RWPE1 (cell line): ENCODE results near the gene SEMA6A.

ENCODE experiments used
- CTCF ChIA-PET: fragments of 350-600 bp; sonication (Branson Sonifier 250); formaldehyde crosslinking; extraction: SDS; loops from one replicate; lab custom pipeline; 2021; lab: Yijun Ruan, JAX
- POLR2A ChIA-PET: fragments of 400-600 bp; formaldehyde crosslinking; extraction: SDS; loops from one replicate; lab custom pipeline; 2020; ENCODE audit warnings: antibody characterized with exemption; ENCODE audit not compliant: low non-redundant PET; lab: Yijun Ruan, JAX
- DNase-seq: peaks from one replicate; pipeline ENCODE4 v3.0.0; 2012; ENCODE audit warnings: low spot score
- H3K27ac ChIP-seq: fragments of 450-650 bp; 2 replicates; pipeline ENCODE4 v1.5.1; 2017
- CTCF ChIP-seq: fragments of 450-650 bp; conservative IDR thresholded peaks from 2 replicates; pipeline ENCODE4 v1.5.1; 2017; ENCODE audit warnings: low read depth, mild to moderate bottlenecking

SEMA6A gene

GRCh38 chr5:116452774-116453368, 121.8 kb downstream of the SEMA6A start:
- H3K27ac ChIP-seq = no peak overlapping the region
- TF ChIP-seq CTCF = no peak
- POLR2A ChIA-PET = no interaction called here
- DNase-seq = no peak
- CTCF ChIA-PET = no interaction called here

GRCh38 chr5:116451905-116452450, 122.6 kb downstream of the SEMA6A start:
- POLR2A ChIA-PET = no interaction called here
- no peak for TF ChIP-seq CTCF
- CTCF ChIA-PET = no interaction called here
- no peak for DNase-seq
- H3K27ac ChIP-seq = no peak overlapping the region

DNA sequence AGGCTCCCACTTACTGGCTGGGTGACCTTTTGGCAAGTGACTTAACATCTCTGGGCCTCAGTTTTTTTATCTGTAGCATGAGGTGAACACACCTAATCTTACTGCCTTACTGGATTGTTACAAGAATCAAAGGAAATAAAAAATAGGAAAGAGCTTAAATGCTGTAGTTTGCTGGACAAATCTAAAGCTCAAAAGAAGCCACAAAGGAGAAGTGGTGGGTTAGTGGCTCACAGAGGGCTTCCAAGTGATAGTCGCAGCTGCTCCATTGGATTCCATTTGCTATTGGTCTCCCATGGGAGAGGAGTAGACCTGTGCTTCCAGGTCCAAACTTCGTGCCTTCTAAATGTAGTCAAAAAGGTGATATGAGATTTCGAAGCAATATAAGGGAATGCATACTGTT, 123.6 kb downstream of the SEMA6A start:
- TF ChIP-seq CTCF = no peak
- H3K27ac ChIP-seq = no peak overlapping the region
- POLR2A ChIA-PET = no interaction called here
- CTCF ChIA-PET = no interaction called here
- DNase-seq = no peak

DNA sequence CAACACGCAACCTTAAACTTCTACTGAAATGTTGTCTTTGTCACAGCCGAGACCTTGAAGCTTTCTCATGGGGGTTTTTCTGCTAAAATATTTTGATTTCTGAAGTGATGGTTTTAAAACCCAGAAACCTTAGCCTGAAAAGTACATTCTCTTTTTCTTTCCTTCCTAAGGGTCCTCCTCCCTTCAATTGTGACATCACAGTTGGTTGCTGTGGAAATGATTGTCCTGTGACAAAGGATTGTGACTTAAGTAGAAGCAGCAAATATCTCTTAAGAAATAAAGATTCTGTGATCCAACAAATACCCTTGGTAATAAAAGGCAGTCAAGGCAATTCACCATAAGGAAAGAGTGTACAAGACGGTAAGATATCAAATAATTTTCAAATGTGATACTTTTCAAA, 125.2 kb downstream of the SEMA6A start:
- POLR2A ChIA-PET = no interaction called here
- no peak for DNase-seq
- CTCF ChIA-PET = no interaction called here
- H3K27ac ChIP-seq = no peak overlapping the region
- no peak for TF ChIP-seq CTCF

- no peak overlapping the region for H3K27ac ChIP-seq
- TF ChIP-seq CTCF = no peak
- POLR2A ChIA-PET = no interaction called here
- CTCF ChIA-PET = interaction anchor here (0.7 kb wide), 1 partner anchor 358 kb away, joined by 3 read pairs; no protein-coding TSS in a partner anchor
- DNase-seq = no peak
Observed at GRCh38 chr5:116448870-116449427, 125.7 kb downstream of the SEMA6A start.

DNA sequence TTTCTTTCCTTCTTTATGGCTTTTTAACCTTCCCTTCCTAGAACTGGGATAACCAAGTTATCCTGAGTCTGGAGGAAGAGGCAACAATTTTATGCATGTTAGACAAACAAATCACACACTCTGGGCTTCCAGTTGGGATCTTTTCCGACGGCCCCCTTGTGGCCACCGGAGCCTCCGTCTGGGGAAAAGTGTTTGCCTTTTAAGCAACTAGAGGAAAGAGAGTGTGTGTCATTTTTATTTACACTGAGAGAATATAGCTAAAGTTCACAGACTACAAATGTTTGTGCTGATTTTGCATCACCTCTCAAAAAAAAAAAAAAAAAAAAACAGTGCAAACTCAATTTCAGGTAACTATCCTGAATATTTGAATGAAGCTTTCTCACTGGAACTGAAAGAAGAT, 126.2 kb downstream of the SEMA6A start:
- H3K27ac ChIP-seq = no peak overlapping the region
- ChIA-PET POLR2A (no interaction called here), CTCF (interaction anchor here (0.7 kb wide), 1 partner anchor 357 kb away, joined by 3 read pairs; no protein-coding TSS in a partner anchor)
- TF ChIP-seq CTCF = no peak
- no peak for DNase-seq
